MM.1S (cell line): ENCODE results near the gene EZH1.

Source experiments
- CTCF ChIP-seq: fragments of 300-600 bp; sonication (generic); IDR thresholded peaks from 2 replicates; pipeline ENCODE4 v1.5.1; 2016; ENCODE audit warnings: antibody characterized with exemption, low read length, mixed read lengths
- EZH2 ChIP-seq: fragments of 300-600 bp; sonication (generic); optimal IDR thresholded peaks from 2 replicates; pipeline ENCODE3; 2017; ENCODE audit warnings: low read depth, mild to moderate bottlenecking, antibody characterized with exemption, low read length, mixed read lengths
- EZH2phosphoT487 ChIP-seq: fragments of 300-600 bp; sonication (generic); IDR thresholded peaks from 2 replicates; pipeline ENCODE4 v1.6.1; 2018; ENCODE audit warnings: antibody characterized with exemption, low read length

- TF ChIP-seq CTCF: no peak
- TF ChIP-seq EZH2: no peak
- TF ChIP-seq EZH2phosphoT487: no peak
Measured at GRCh38 chr17:42694524-42694923, 50.3 kb downstream of the EZH1 start.
